GM12873 (cell line): ENCODE results near the gene NME2.

ENCODE experiments used
- TF ChIP-seq, protein P1 (sequence below): IDR thresholded peaks from 2 replicates; pipeline ENCODE4 v1.5.1; 2012; ENCODE audit warnings: low read depth, mild to moderate bottlenecking, moderate library complexity, low read length, control low read depth; ENCODE audit not compliant: insufficient read depth; ENCODE audit errors: missing control alignments

The NME2 gene

DNA sequence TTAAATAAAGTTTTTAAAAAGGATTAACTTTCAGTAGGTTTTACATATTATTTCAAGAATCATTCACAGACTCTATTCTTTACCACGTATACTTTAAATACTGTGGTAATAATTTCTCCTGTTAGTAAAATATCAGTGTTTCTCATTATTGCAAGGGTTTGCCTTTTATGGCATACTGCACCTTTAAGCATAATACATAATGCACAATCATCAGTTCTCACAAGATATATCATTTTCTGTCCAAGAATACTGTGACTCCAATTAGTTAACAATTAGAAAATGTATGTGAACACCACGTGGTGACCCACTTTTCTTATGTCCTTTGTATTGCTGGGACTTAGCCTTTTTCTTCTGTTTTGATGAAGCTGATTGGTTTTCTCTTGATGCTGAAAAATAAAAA lies 25.7 kb downstream of the NME2 start:
- TF ChIP-seq, protein P1, sequence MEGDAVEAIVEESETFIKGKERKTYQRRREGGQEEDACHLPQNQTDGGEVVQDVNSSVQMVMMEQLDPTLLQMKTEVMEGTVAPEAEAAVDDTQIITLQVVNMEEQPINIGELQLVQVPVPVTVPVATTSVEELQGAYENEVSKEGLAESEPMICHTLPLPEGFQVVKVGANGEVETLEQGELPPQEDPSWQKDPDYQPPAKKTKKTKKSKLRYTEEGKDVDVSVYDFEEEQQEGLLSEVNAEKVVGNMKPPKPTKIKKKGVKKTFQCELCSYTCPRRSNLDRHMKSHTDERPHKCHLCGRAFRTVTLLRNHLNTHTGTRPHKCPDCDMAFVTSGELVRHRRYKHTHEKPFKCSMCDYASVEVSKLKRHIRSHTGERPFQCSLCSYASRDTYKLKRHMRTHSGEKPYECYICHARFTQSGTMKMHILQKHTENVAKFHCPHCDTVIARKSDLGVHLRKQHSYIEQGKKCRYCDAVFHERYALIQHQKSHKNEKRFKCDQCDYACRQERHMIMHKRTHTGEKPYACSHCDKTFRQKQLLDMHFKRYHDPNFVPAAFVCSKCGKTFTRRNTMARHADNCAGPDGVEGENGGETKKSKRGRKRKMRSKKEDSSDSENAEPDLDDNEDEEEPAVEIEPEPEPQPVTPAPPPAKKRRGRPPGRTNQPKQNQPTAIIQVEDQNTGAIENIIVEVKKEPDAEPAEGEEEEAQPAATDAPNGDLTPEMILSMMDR = no peak

- TF ChIP-seq, protein P1 = no peak
These were observed 31.5 kb downstream of the NME2 start for GRCh38 chr17:51197754-51198153.

DNA sequence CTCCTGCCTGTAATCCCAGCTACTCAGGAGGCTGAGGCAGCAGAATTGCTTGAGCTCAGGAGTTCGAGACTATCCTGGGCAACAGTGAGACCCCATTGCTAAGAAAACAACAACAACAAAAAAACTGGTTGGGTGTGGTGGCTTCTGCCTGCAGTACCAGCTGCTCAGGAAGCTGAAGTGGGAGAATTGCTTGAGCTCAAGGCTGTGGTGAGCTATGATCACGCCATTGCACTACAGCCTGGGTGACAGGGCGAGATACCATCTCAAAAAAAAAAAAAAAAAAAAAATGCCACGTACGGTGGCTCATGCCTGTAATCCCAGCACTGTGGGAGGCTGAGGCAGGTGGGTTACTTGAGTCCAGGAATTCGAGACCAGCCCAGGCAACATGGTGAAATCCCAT lies 34.1 kb downstream of the NME2 start:
- TF ChIP-seq, protein P1 = no peak

- TF ChIP-seq, protein P1 = no peak
These were observed 34.6 kb downstream of the NME2 start for GRCh38 chr17:51200846-51201245.

DNA sequence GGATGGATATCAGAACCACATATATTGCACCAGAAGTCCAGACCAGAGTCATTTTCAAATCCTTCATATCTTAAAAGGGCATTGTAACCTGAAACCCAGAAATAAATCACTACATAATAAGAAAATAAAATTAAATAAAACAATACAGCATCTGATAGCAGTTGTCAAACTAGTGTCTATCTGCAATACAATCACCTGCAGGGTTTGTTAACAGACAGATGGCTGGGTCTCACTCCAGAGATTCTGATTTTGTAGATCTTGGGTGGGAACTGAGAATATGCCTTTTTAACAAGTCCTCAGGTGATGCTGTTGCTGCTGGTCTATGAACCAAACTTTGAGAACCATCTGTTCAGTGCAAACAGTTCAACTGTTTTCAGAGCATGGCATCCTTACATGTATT lies 37.6 kb downstream of the NME2 start:
- TF ChIP-seq, protein P1 = no peak

- TF ChIP-seq, protein P1 = no peak
These were observed 48.7 kb downstream of the NME2 start for GRCh38 chr17:51214920-51215319.

GRCh38 chr17:51217946-51218345 lies 51.7 kb downstream of the NME2 start:
- TF ChIP-seq, protein P1 = no peak
